Testis (tissue), 3 donors: ENCODE measurements around the gene SETD1A. TPM values are rescaled to one million over a fixed set of nuclear protein-coding genes. Genes with fewer than 3 reads are reported as not detected.

Source experiments
- DNase-seq: peaks from one replicate; pipeline ENCODE4 v3.0.0-alpha.2; 2019
- H3K27ac ChIP-seq, 2 donors: fragments of 200-600 bp; sonication (generic); one replicate each; pipeline ENCODE4 v1.5.1; 2019
- H3K27me3 ChIP-seq: fragments of 200-600 bp; sonication (generic); one replicate; pipeline ENCODE4 v1.5.1; 2019
- H3K36me3 ChIP-seq: fragments of 200-600 bp; sonication (generic); one replicate; pipeline ENCODE4 v1.5.1; 2017; ENCODE audit warnings: low read depth; ENCODE audit errors: missing control alignments
- H3K4me1 ChIP-seq: fragments of 200-600 bp; sonication (generic); one replicate; pipeline ENCODE4 v1.5.1; 2019
- H3K4me3 ChIP-seq, 2 donors: fragments of 200-600 bp; sonication (generic); one replicate each; pipeline ENCODE4 v1.5.1; 2017 to 2019
- H3K9me3 ChIP-seq: fragments of 200-600 bp; sonication (generic); one replicate; pipeline ENCODE4 v1.5.1; 2017
- POLR2A ChIP-seq: fragments of 450-650 bp; IDR thresholded peaks from one replicate; pipeline ENCODE4 v1.6.1; 2017; ENCODE audit warnings: antibody characterized with exemption, mild to moderate bottlenecking, moderate library complexity
- WGBS, 2 donors: methylation state at CpG; one replicate each; pipeline ENCODE4 v1.1.5; 2018; 5-methylcytosine and 5-hydroxymethylcytosine counted together
- intact Hi-C: fragments of 100-400 bp; cut with DNase I; formaldehyde crosslinking; loops from one replicate; pipeline ENCODE4 v1.15.1; 2023; ENCODE audit warnings: low total_unique reads
- polyA plus RNA-seq: library from polyadenylated mRNA; stranded (reverse); fragments of 350-450 nt; fragmentation: Illumina TruSeq; extraction: RNeasy Lipid Tissue Mini Kit (QIAGEN cat#74804); gene quantifications from one replicate; pipeline ENCODE4 v1.2.3, GENCODE V29; 2014; ENCODE audit warnings: low read depth, low replicate concordance; ENCODE audit not compliant: insufficient read depth
- total RNA-seq, 2 donors: library from RNA; depleted of rRNA; stranded (reverse); fragments of >200 nt; gene quantifications; one replicate each; pipeline ENCODE4 v1.2.3, GENCODE V29; 2016
- TF ChIP-seq, protein P1 (sequence below), 3 experiments: fragments of 450-650 bp in 2 of 3; fragments of 200-600 bp in 1 of 3; sonication (generic) in 1 of 3; IDR thresholded peaks; one replicate each; pipeline ENCODE4 v1.5.1; 2016 to 2019; ENCODE audit warnings: antibody characterized with exemption in 3 of 3, mild to moderate bottlenecking in 2 of 3, moderate library complexity in 1 of 3

Gene SETD1A
- total and polyA plus RNA-seq, 3 donors from 2014 or later: 41.4 to 45.8 (median 45.7) TPM

DNA sequence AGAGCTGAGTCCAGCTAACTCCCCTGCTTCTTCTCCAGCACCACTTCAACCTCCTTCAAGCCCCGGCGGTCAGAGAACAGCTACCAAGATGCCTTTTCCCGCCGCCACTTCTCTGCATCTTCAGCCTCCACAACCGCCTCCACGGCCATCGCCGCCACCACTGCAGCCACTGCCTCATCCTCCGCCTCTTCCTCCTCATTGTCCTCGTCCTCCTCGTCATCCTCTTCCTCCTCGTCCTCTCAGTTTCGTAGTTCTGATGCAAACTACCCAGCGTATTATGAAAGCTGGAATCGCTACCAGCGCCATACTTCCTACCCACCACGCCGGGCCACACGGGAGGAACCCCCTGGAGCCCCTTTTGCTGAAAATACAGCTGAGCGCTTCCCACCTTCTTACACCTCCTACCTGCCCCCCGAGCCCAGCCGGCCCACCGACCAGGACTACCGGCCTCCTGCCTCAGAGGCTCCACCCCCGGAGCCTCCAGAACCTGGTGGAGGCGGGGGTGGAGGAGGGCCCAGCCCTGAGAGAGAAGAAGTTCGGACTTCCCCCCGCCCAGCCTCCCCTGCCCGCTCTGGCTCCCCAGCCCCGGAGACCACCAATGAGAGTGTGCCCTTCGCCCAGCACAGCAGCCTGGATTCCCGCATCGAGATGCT, 7.1 kb downstream of the SETD1A start:
- Histone ChIP-seq H3K4me1 (no peaks in the 10 kb centered on the region), H3K36me3 (no peaks in the 10 kb centered on the region), H3K27me3 (no peaks in the 10 kb centered on the region), H3K27ac (no peak overlapping the region), H3K9me3 (no peaks in the 10 kb centered on the region), H3K4me3 (no peak overlapping the region)
- WGBS, 2 donors: 89 to 91% methylated on average over 30 to 33 of the region's 33 CpGs
- TF ChIP-seq, protein P1, sequence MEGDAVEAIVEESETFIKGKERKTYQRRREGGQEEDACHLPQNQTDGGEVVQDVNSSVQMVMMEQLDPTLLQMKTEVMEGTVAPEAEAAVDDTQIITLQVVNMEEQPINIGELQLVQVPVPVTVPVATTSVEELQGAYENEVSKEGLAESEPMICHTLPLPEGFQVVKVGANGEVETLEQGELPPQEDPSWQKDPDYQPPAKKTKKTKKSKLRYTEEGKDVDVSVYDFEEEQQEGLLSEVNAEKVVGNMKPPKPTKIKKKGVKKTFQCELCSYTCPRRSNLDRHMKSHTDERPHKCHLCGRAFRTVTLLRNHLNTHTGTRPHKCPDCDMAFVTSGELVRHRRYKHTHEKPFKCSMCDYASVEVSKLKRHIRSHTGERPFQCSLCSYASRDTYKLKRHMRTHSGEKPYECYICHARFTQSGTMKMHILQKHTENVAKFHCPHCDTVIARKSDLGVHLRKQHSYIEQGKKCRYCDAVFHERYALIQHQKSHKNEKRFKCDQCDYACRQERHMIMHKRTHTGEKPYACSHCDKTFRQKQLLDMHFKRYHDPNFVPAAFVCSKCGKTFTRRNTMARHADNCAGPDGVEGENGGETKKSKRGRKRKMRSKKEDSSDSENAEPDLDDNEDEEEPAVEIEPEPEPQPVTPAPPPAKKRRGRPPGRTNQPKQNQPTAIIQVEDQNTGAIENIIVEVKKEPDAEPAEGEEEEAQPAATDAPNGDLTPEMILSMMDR (IDR thresholded peaks at IDR 0.05): no peak
- no peak for TF ChIP-seq POLR2A
- no peak for DNase-seq
- intact Hi-C loops: no loop called here

DNA sequence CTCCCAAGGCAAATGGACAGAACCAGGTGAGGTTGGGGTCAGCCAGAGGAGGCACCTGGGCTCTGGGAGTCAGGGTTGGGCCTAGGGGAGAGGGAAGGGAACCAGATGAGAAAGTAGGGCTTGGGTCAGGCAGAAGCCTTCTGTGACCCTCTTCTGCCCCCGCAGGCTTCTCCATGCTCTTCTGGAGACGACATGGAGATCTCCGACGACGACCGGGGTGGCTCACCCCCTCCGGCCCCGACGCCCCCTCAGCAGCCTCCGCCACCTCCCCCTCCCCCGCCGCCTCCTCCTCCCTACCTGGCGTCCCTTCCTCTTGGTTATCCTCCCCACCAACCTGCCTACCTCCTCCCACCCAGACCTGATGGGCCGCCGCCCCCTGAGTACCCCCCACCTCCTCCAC, 7.9 kb downstream of the SETD1A start:
- no peak for DNase-seq
- no peak overlapping the region for H3K27ac ChIP-seq
- intact Hi-C loops: no loop called here
- TF ChIP-seq POLR2A: no peak
- no peaks in the 10 kb centered on the region for H3K4me1 ChIP-seq
- H3K27me3 ChIP-seq: no peaks in the 10 kb centered on the region
- WGBS, 2 donors: 78 to 83% methylated on average over 15 of the region's 15 CpGs
- H3K36me3 ChIP-seq: no peaks in the 10 kb centered on the region
- no peak overlapping the region for H3K4me3 ChIP-seq
- H3K9me3 ChIP-seq: no peaks in the 10 kb centered on the region

DNA sequence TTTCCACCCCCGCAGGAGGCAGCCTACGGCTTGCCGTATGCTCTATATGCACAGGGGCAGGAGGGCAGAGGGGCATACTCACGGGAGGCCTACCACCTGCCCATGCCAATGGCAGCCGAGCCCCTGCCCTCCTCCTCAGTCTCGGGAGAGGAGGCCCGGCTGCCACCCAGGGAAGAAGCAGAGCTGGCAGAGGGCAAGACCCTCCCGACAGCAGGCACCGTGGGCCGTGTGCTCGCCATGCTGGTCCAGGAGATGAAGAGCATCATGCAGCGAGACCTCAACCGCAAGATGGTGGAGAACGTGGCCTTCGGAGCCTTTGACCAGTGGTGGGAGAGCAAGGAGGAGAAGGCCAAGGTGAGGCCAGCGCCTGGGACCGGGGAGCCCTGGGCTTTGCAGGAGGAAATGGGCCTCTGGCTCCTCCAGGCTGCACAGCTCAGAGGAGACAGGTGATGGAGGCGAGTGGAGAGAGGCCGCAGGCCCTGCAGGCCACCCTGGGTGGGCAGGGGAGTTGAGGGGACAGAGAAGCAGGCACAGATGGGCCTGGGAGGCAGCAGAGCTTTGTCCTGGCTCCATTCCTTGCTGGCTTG, 8.6 kb downstream of the SETD1A start:
- no peaks in the 10 kb centered on the region for H3K27me3 ChIP-seq
- DNase-seq: no peak
- H3K36me3 ChIP-seq: no peaks in the 10 kb centered on the region
- no peak overlapping the region for H3K27ac ChIP-seq
- intact Hi-C loops: no loop called here
- TF ChIP-seq POLR2A: no peak
- TF ChIP-seq, protein P1 (IDR thresholded peaks at IDR 0.05): no peak
- no peaks in the 10 kb centered on the region for H3K4me1 ChIP-seq
- 90 to 94% methylated on average over 8 to 19 of the region's 19 CpGs for WGBS, 2 donors
- no peak overlapping the region for H3K4me3 ChIP-seq
- no peaks in the 10 kb centered on the region for H3K9me3 ChIP-seq

DNA sequence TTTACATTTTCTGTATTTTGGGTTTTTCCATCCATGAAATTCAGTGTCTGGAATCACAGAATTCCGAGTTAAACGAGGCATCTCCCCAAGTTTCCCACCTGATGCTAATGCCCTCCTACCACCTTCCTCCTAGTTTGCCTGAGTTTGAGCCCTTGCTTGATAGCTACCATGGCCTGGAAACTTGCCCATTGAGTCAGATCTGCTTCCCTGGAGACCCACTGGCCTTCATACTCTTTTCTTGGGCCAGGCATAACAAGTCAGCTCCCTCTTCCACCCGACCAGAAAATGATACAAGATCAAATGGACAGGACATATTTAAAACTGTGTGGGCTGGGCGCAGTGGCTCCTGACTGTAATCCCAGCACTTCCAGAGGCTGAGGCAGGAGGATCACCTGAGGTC, 10.2 kb downstream of the SETD1A start:
- Histone ChIP-seq H3K9me3 (no peaks in the 10 kb centered on the region), H3K4me3 (no peak overlapping the region), H3K4me1 (no peaks in the 10 kb centered on the region), H3K27ac (no peak overlapping the region), H3K36me3 (no peaks in the 10 kb centered on the region), H3K27me3 (no peaks in the 10 kb centered on the region)
- DNase-seq: no peak
- TF ChIP-seq POLR2A: no peak
- TF ChIP-seq, protein P1 (IDR thresholded peaks at IDR 0.05): no peak
- intact Hi-C loops: no loop called here
- WGBS, 2 donors: 81 to 87% methylated on average over 4 of the region's 4 CpGs

DNA sequence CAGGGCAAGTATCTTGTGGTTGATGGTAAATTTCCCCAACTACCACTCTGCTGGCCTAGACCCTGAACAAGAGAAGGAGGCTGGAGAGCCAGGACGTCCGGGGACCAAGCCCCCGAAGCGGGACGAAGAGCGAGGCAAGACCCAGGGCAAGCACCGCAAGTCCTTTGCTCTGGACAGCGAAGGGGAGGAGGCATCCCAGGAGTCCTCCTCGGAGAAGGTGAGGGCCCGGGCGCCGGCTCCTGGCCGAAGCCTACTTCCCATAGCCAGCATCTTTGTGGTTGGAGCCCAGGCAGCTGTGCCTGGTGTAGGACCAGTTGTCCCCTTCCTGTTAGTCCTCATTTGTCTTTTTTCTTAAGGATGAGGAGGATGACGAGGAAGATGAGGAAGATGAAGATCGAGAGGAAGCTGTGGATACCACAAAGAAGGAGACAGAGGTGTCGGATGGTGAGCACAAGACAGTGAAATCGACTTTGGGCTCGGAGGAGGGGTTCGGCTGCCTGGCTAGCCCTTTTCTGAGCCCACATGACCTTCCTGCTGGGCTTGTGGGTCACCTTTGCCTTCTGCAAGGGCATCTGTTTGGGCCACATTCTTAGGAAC, 11.8 kb downstream of the SETD1A start:
- WGBS, 2 donors: 93 to 94% methylated on average over 19 of the region's 19 CpGs
- Histone ChIP-seq H3K27ac (no peak overlapping the region), H3K27me3 (no peaks in the 10 kb centered on the region), H3K9me3 (no peaks in the 10 kb centered on the region), H3K4me1 (no peaks in the 10 kb centered on the region), H3K4me3 (no peak overlapping the region), H3K36me3 (no peaks in the 10 kb centered on the region)
- no peak for DNase-seq
- TF ChIP-seq, protein P1 (IDR thresholded peaks at IDR 0.05): no peak
- no peak for TF ChIP-seq POLR2A
- intact Hi-C loops: no loop called here
